Panc1 (cell line): ENCODE measurements around the gene ZKSCAN1. TPM values are rescaled to one million over a fixed set of nuclear protein-coding genes. Genes with fewer than 3 reads are reported as not detected.
"Not testable (repeated sequence)": the region's sequence is repeated elsewhere in the genome, so short reads cannot be mapped to it uniquely, and the experiment has no call there.

Source experiments
- ATAC-seq: fragments of 200-7000 bp; cut with Tn5 transposase; 2 replicates; pipeline ENCODE4 v1.9.1; 2020; ENCODE audit warnings: mild to moderate bottlenecking, moderate library complexity
- BruUV-seq: library from RNA; stranded (reverse); fragments of 400-500 nt; replicated peaks from 2 replicates; lab custom pipeline; 2021; lab: Mats Ljungman, UMichigan
- CTCF ChIA-PET: fragments of 300-600 bp; sonication (Branson Sonifier 250); formaldehyde crosslinking; loops from one replicate; lab custom pipeline; 2022; ENCODE audit warnings: antibody characterized with exemption; lab: Charles Lee
- POLR2A ChIA-PET: fragments of 300-600 bp; sonication (Branson Sonifier 250); formaldehyde crosslinking; loops from one replicate; lab custom pipeline; 2022; ENCODE audit warnings: antibody characterized with exemption; lab: Charles Lee
- DNase-seq: peaks from one replicate; pipeline ENCODE4 v3.0.0-alpha.2; 2010; ENCODE audit warnings: low read depth, low spot score
- H3K27ac ChIP-seq: 2 replicates; pipeline ENCODE4 v1.5.1; 2011; ENCODE audit warnings: mild to moderate bottlenecking, low read length, inconsistent platforms
- H3K27me3 ChIP-seq: fragments of 200-500 bp; sonication (Bioruptor generic); 2 replicates; pipeline ENCODE4 v1.6.0; 2014; ENCODE audit warnings: low read length, inconsistent platforms; ENCODE audit not compliant: control insufficient read depth, insufficient read depth
- H3K36me3 ChIP-seq: fragments of 200-500 bp; sonication (Bioruptor generic); 2 replicates; pipeline ENCODE4 v1.5.1; 2014; ENCODE audit warnings: inconsistent platforms, mild to moderate bottlenecking, low read length, moderate library complexity; ENCODE audit not compliant: control insufficient read depth, insufficient read depth
- H3K4me1 ChIP-seq: 2 replicates; pipeline ENCODE4 v1.5.1; 2011; ENCODE audit warnings: inconsistent platforms, mild to moderate bottlenecking, low read length, moderate library complexity; ENCODE audit not compliant: control insufficient read depth, insufficient read depth
- H3K4me3 ChIP-seq, 2 experiments: 2 replicates each; pipeline ENCODE4 v1.5.1; 2011 to 2012; ENCODE audit warnings: low read depth in 2 of 2, low read length in 2 of 2, mild to moderate bottlenecking in 2 of 2, inconsistent platforms in 1 of 2, moderate library complexity in 1 of 2
- H3K9me3 ChIP-seq: fragments of 200-500 bp; sonication (Bioruptor generic); 2 replicates; pipeline ENCODE4 v1.5.1; 2014; ENCODE audit warnings: low read depth, mild to moderate bottlenecking, inconsistent platforms, low read length, moderate library complexity; ENCODE audit not compliant: control insufficient read depth, insufficient read depth
- CTCF ChIP-seq: fragments of 450-650 bp; IDR thresholded peaks from 2 replicates; pipeline ENCODE4 v1.5.1; 2017; ENCODE audit warnings: mild to moderate bottlenecking
- POLR2AphosphoS5 ChIP-seq: IDR thresholded peaks from 2 replicates; pipeline ENCODE4 v1.6.1; 2012; ENCODE audit warnings: mild to moderate bottlenecking, low read depth, low read length, moderate library complexity
- REST ChIP-seq, 2 experiments: IDR thresholded peaks; 2 replicates each; pipeline ENCODE4 v1.6.1; 2011 to 2012; ENCODE audit warnings: low read depth in 2 of 2, control low read depth in 1 of 2, low read length in 1 of 2, mild to moderate bottlenecking in 1 of 2, moderate library complexity in 1 of 2; ENCODE audit not compliant: insufficient read depth in 1 of 2
- SIN3A ChIP-seq: IDR thresholded peaks from 2 replicates; pipeline ENCODE4 v1.6.1; 2012; ENCODE audit warnings: low read depth, mild to moderate bottlenecking, low read length, moderate library complexity, borderline replicate concordance; ENCODE audit not compliant: insufficient read depth
- TCF7L2 ChIP-seq: IDR thresholded peaks from 2 replicates; pipeline ENCODE4 v1.6.1; 2011; ENCODE audit warnings: mild to moderate bottlenecking, low read depth, low read length, inconsistent platforms
- in situ Hi-C: cut with HindIII; loops from 2 replicates; pipeline ENCODE4 v1.10.0; 2016; ENCODE audit warnings: low sequenced_read_pairs, low pct_unique_long_range_greater_than_20kb
- intact Hi-C: fragments of 100-400 bp; cut with micrococcal nuclease; formaldehyde crosslinking; loops from one replicate; pipeline ENCODE4 v1.10.0; 2022; ENCODE audit not compliant: unreplicated experiment
- total RNA-seq: library from RNA; stranded (reverse); gene quantifications from one replicate; pipeline ENCODE4 v1.2.1, GENCODE V29; 2021; ENCODE audit not compliant: unreplicated experiment

ZKSCAN1 gene
- total RNA-seq, 1 experiment from 2014 or later, result 55.5 TPM

GRCh38 chr7:100011516-100011915 lies 3.9 kb upstream of the ZKSCAN1 start:
- TF ChIP-seq CTCF, result no peak
- TF ChIP-seq TCF7L2, result no peak
- no peak for TF ChIP-seq SIN3A
- TF ChIP-seq POLR2AphosphoS5, result no peak
- no peak for TF ChIP-seq REST (IDR thresholded peaks at IDR 0.05; ENCODE audit: insufficient read depth in 1 of 2, low read depth in 2 of 2, low read length in 1 of 2)
- Histone ChIP-seq H3K27me3 (no peaks in the 10 kb centered on the region), H3K27ac (no peak overlapping the region), H3K4me1 (peaks cover 11% of the 10 kb centered on the region; the same call in 1 of the 2 replicates), H3K36me3 (no peaks in the 10 kb centered on the region; the same call in 1 of the 2 replicates), H3K9me3 (no peaks in the 10 kb centered on the region), H3K4me3 (no peak overlapping the region)
- no peak for ATAC-seq
- in situ Hi-C loops (no loop called here), intact Hi-C loops (no loop called here)
- BruUV-seq, result no TSS peak
- ChIA-PET CTCF (no interaction called here), POLR2A (no interaction called here)
- no peak for DNase-seq

GRCh38 chr7:100012385-100013327 lies 2.7 kb upstream of the ZKSCAN1 start:
- CTCF ChIA-PET, intact Hi-C loops, H3K4me3 ChIP-seq, in situ Hi-C loops, POLR2A ChIA-PET, DNase-seq, H3K36me3 ChIP-seq, ATAC-seq, H3K9me3 ChIP-seq, BruUV-seq, H3K27ac ChIP-seq, H3K27me3 ChIP-seq: not testable (repeated sequence)
- H3K4me1 ChIP-seq, result peaks cover 21% of the 10 kb centered on the region

- no peak overlapping the region for H3K4me3 ChIP-seq
- H3K4me1 ChIP-seq, result peaks cover 23% of the 10 kb centered on the region
- ATAC-seq (no peak), DNase-seq (no peak)
- no peaks in the 10 kb centered on the region for H3K9me3 ChIP-seq
- H3K27me3 ChIP-seq, result no peaks in the 10 kb centered on the region
- in situ Hi-C loops, result no loop called here
- no peak overlapping the region for H3K27ac ChIP-seq
- ChIA-PET POLR2A (no interaction called here), CTCF (no interaction called here)
- intact Hi-C loops, result no loop called here
- no peak for TF ChIP-seq REST (IDR thresholded peaks at IDR 0.05; ENCODE audit: insufficient read depth in 1 of 2, low read depth in 2 of 2, low read length in 1 of 2)
- TF ChIP-seq CTCF, result no peak
- TF ChIP-seq TCF7L2, result no peak
- no peak for TF ChIP-seq SIN3A
- TF ChIP-seq POLR2AphosphoS5, result no peak
- no TSS peak for BruUV-seq
- no peaks in the 10 kb centered on the region; the same call in 1 of the 2 replicates for H3K36me3 ChIP-seq
Measured at GRCh38 chr7:100013328-100013676, 2.1 kb upstream of the ZKSCAN1 start.
